GM18499 (cell line): ENCODE results near the gene ATP7B.
"Not testable (repeated sequence)": the region's sequence is repeated elsewhere in the genome, so short reads cannot be mapped to it uniquely, and the experiment has no call there.

Experiments
- ATAC-seq: cut with Tn5 transposase; IDR thresholded peaks from one replicate; pipeline ENCODE4 v1.9.1; 2021; ENCODE audit warnings: moderate number of reproducible peaks; ENCODE audit not compliant: insufficient read depth, unreplicated experiment

ATP7B gene

GRCh38 chr13:51924756-51925544 lies 86.3 kb downstream of the ATP7B start:
- ATAC-seq = no peak

GRCh38 chr13:51923983-51924539 lies 87.2 kb downstream of the ATP7B start:
- no peak for ATAC-seq

- ATAC-seq = no peak
Measured at GRCh38 chr13:51922771-51923480, 88.3 kb downstream of the ATP7B start.

GRCh38 chr13:51921790-51922740 lies 89.2 kb downstream of the ATP7B start:
- no peak for ATAC-seq

GRCh38 chr13:51920786-51921185 lies 90.5 kb downstream of the ATP7B start:
- ATAC-seq = no peak

- ATAC-seq = no peak
Measured at GRCh38 chr13:51920267-51920666, 91.0 kb downstream of the ATP7B start.

- no peak for ATAC-seq
Measured at GRCh38 chr13:51919531-51919930, 91.7 kb downstream of the ATP7B start.

GRCh38 chr13:51916962-51917361 lies 94.3 kb downstream of the ATP7B start:
- no peak for ATAC-seq

- no peak for ATAC-seq
Measured at GRCh38 chr13:51916051-51916818, 95.0 kb downstream of the ATP7B start.

GRCh38 chr13:51914137-51914493 lies 97.1 kb downstream of the ATP7B start:
- ATAC-seq = no peak

GRCh38 chr13:51913421-51914136 lies 97.7 kb downstream of the ATP7B start:
- ATAC-seq = no peak

- ATAC-seq = no peak
Measured at GRCh38 chr13:51912511-51913225, 98.6 kb downstream of the ATP7B start.

- no peak for ATAC-seq
Measured at GRCh38 chr13:51912091-51912490, 99.2 kb downstream of the ATP7B start.

GRCh38 chr13:51910508-51910907 lies 100.7 kb downstream of the ATP7B start:
- ATAC-seq = no peak

- ATAC-seq = not testable (repeated sequence)
Measured at GRCh38 chr13:51909265-51909664, 102.0 kb downstream of the ATP7B start.

GRCh38 chr13:51907040-51907732 lies 104.1 kb downstream of the ATP7B start:
- ATAC-seq = no peak

GRCh38 chr13:51906581-51906980 lies 104.7 kb downstream of the ATP7B start:
- ATAC-seq = no peak

- ATAC-seq = no peak
Measured at GRCh38 chr13:51905787-51906186, 105.5 kb downstream of the ATP7B start.
